ENCODE data around the gene MTHFSD.

MTHFSD gene

DNA sequence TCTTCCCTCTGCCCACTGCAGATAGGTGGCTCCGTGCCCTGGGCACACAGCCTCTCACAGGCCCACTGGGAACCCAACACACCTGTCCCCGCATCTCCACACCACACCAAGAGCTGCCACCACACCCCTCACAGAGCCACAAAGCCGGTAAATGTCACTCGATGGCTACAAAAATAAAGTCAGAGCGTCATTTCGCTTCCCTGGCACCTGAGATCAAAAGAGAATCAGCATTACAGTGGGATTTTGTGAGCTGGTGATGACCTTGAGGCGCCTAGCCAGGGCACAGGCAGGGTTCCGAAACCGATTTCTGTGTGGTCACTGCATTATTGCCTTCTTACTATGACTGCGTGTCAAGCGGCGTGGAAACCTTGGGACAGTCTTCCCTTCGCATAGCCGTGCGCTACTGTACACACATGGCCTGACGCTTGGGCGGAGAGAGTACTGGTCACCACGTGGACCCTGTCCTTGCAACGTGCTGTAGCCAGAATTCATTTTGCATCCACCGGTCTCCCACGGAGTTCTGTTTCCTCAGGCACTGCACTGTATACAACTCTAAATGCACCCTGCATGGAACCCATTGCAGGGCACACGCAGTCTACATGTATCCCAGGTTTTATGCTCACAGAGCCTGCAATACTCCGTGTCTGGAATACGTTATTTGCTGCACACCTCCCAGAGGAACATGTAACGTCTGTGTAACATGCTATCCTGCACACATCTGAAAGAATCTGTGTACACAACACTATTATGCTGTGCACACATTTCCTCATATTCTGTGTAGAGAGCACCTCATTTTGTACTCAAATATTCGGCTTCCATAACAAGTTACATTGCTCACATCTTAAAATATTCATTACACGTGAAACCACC lies 50.5 kb downstream of the MTHFSD start:
- H3K27ac ChIP-seq, result no peak overlapping the region
- TF ChIP-seq, protein P1, sequence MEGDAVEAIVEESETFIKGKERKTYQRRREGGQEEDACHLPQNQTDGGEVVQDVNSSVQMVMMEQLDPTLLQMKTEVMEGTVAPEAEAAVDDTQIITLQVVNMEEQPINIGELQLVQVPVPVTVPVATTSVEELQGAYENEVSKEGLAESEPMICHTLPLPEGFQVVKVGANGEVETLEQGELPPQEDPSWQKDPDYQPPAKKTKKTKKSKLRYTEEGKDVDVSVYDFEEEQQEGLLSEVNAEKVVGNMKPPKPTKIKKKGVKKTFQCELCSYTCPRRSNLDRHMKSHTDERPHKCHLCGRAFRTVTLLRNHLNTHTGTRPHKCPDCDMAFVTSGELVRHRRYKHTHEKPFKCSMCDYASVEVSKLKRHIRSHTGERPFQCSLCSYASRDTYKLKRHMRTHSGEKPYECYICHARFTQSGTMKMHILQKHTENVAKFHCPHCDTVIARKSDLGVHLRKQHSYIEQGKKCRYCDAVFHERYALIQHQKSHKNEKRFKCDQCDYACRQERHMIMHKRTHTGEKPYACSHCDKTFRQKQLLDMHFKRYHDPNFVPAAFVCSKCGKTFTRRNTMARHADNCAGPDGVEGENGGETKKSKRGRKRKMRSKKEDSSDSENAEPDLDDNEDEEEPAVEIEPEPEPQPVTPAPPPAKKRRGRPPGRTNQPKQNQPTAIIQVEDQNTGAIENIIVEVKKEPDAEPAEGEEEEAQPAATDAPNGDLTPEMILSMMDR (IDR thresholded peaks at IDR 0.05), result no peak
- no peaks in the 10 kb centered on the region for H3K36me3 ChIP-seq
- no peaks in the 10 kb centered on the region for H3K9me3 ChIP-seq
- H3K4me3 ChIP-seq (ENCODE audit: low read depth in 1 of 2, low read length in 1 of 2), result no peak overlapping the region
- H3K27me3 ChIP-seq, result peaks cover 100% of the 10 kb centered on the region
- peaks cover 4 to 6% of the 10 kb centered on the region in 2 experiments for H3K4me1 ChIP-seq (ENCODE audit: control insufficient read depth in 1 of 2, insufficient read depth in 1 of 2, low read depth in 1 of 2, low read length in 1 of 2)

GRCh38 chr16:86503830-86504229 lies 51.2 kb downstream of the MTHFSD start:
- H3K4me3 ChIP-seq (ENCODE audit: low read depth in 1 of 2, low read length in 1 of 2), result no peak overlapping the region
- TF ChIP-seq, protein P1 (IDR thresholded peaks at IDR 0.05), result no peak
- H3K4me1 ChIP-seq (ENCODE audit: control insufficient read depth in 1 of 2, insufficient read depth in 1 of 2, low read depth in 1 of 2, low read length in 1 of 2), result no peaks in the 10 kb centered on the region
- H3K27ac ChIP-seq, result no peak overlapping the region
- H3K36me3 ChIP-seq, result no peaks in the 10 kb centered on the region
- peaks cover 100% of the 10 kb centered on the region for H3K27me3 ChIP-seq
- H3K9me3 ChIP-seq, result no peaks in the 10 kb centered on the region

- Histone ChIP-seq H3K4me3 (ENCODE audit: low read depth in 1 of 2, low read length in 1 of 2) (no peak overlapping the region), H3K27ac (no peak overlapping the region), H3K27me3 (peaks cover 100% of the 10 kb centered on the region), H3K36me3 (no peaks in the 10 kb centered on the region), H3K4me1 (ENCODE audit: control insufficient read depth in 1 of 2, insufficient read depth in 1 of 2, low read depth in 1 of 2, low read length in 1 of 2) (no peaks in the 10 kb centered on the region), H3K9me3 (no peaks in the 10 kb centered on the region)
- TF ChIP-seq, protein P1 (IDR thresholded peaks at IDR 0.05), result no peak
These were observed 51.9 kb downstream of the MTHFSD start for GRCh38 chr16:86502856-86503748.

DNA sequence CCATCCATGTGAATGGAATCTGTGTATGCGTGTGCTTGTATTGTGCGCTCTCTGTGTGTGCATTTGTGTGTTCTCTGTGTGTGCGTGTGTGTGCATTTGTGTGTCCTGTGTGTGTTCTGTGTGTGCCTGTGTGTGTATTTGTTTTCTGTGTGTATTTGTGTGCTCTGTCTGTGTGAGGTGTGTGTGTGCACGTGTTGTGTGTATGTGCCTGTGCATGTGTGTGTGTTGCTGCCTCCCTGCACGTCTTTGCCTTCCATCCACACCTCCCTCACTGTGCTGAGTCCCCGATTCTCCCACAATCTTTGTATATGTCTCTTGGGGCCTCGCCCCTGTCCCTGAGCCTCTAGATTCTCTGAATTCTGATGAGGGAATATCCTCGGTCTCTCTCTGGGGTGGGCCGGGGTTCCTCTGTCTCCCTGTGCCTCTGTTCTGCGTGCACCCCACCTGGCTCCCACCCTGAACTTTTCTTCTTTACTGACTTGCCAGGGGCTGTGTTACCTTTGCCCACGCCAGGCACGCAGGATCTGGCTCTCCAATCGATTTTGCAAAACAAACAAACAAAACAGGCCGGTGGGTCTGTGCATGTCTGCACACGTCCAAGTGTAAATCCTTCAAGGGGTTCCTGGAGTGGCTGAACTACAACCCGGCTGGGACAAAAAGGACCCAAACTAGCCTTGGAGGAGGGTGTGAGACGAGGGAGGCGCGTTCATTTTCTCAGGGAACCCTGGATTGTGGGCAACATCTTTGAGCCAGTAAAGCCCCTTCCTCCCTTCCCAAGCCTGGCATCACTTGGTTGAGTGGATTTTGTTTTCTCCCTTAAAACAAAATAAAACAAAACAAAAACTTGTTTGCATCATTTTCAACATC lies 52.8 kb downstream of the MTHFSD start:
- TF ChIP-seq, protein P1 (IDR thresholded peaks at IDR 0.05), result no peak
- H3K9me3 ChIP-seq, result no peaks in the 10 kb centered on the region
- H3K4me1 ChIP-seq (ENCODE audit: control insufficient read depth in 1 of 2, insufficient read depth in 1 of 2, low read depth in 1 of 2, low read length in 1 of 2), result no peaks in the 10 kb centered on the region
- H3K4me3 ChIP-seq (ENCODE audit: low read depth in 1 of 2, low read length in 1 of 2), result no peak overlapping the region
- no peaks in the 10 kb centered on the region for H3K36me3 ChIP-seq
- no peak overlapping the region for H3K27ac ChIP-seq
- H3K27me3 ChIP-seq, result peaks cover 100% of the 10 kb centered on the region

Measured in neutrophil (primary cell).